ENCODE data around the gene OR2T3.
"Not testable (repeated sequence)": the region's sequence is repeated elsewhere in the genome, so short reads cannot be mapped to it uniquely, and the experiment has no call there.

OR2T3 gene

DNA sequence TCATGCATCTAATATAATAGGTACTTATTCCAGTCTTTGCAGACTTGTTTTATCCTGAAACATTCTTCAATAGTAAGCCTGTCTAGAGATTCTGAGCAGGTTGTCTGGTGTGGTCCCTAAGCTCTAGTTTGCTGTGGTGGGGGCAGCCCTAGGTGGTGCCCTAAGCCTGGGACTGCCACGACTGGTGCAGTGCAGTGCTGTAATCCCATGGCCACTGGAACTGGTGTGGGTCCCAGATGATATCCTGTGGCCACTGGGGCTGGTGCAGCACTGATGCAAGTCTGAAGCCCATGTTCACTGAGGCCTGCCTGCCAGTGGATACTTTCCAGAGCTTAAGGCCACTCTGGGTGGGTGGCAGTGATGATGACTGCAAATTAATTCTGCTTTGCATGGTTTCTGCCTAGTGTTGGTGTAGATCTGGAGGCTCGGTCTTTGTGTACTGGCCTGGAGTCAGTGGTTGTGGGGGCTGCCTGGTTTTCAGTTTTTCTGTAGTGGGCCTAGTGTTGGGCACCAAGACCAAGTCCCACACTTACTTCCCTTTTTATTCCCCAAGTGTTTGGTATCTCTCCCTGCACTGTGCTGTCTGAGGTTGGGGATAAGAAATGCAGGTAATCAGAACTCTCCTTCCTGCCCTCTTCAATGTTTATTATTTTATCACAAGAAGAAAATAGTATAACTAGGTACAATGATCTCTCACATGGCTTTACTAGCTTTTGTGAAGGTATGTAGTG is 27.3 kb downstream of the OR2T3 start:
- intact Hi-C loops (cut with DNase I; ENCODE audit: low total_unique reads); H3K9me3 ChIP-seq; DNase-seq; H3K4me3 ChIP-seq; H3K27me3 ChIP-seq; H3K27ac ChIP-seq; H3K36me3 ChIP-seq; H3K4me1 ChIP-seq: not testable (repeated sequence)

- intact Hi-C loops (cut with DNase I; ENCODE audit: low total_unique reads); DNase-seq: not testable (repeated sequence)
Observed at GRCh38 chr1:248507773-248508172, 34.6 kb downstream of the OR2T3 start, which contains the start of gene OR2G6. Gene OR2G6 (plus strand): TSS chr1:248508073. CDS start chr1:248521647, 13,574 bp downstream.

DNA sequence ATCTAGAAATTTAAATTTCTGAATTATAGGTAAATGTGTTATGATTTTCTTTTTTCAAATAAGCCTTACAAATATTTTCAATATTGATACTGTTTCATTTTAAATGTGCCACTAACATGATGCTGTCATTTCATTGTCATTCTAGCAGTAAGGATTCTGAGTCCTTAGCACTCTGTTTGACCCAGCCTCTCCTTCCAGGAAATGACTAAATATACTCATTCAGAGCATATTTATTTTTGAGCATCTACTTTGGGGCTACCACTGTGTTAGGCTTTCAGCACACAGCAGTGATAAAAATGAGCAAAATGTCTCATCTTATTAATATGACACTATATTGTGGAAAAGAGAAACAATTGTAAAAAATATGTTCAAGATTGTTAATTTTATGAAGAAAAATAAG is 37.1 kb downstream of the OR2T3 start:
- H3K27ac ChIP-seq; intact Hi-C loops (cut with DNase I; ENCODE audit: low total_unique reads); H3K9me3 ChIP-seq; H3K4me3 ChIP-seq; H3K4me1 ChIP-seq; DNase-seq; H3K27me3 ChIP-seq; H3K36me3 ChIP-seq: not testable (repeated sequence)

More at GRCh38 chr1:248507773-248508172, 34.6 kb downstream of the OR2T3 start, which contains the start of gene OR2G6:
- H3K36me3 ChIP-seq, H3K27me3 ChIP-seq, H3K4me3 ChIP-seq, H3K9me3 ChIP-seq, H3K27ac ChIP-seq, H3K4me1 ChIP-seq: not testable (repeated sequence)

DNA sequence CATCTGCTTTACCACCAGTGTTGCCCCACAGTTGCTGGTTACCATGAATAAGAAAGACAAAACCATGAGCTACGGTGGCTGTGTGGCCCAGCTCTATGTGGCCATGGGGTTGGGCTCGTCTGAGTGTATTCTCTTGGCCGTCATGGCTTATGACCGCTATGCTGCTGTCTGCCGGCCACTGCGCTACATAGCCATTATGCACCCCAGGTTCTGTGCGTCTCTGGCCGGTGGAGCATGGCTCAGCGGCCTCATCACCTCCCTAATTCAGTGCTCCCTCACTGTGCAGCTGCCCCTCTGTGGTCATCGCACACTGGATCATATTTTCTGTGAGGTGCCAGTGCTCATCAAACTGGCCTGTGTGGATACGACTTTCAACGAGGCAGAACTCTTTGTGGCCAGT is 48.7 kb downstream of the OR2T3 start:
- no peak overlapping the region for H3K27ac ChIP-seq
- H3K36me3 ChIP-seq, result no peaks in the 10 kb centered on the region
- no peaks in the 10 kb centered on the region for H3K27me3 ChIP-seq
- H3K9me3 ChIP-seq, result peaks cover 0 to 3% (median 0%) of the 10 kb centered on the region in 3 donors
- TF ChIP-seq, protein P1, sequence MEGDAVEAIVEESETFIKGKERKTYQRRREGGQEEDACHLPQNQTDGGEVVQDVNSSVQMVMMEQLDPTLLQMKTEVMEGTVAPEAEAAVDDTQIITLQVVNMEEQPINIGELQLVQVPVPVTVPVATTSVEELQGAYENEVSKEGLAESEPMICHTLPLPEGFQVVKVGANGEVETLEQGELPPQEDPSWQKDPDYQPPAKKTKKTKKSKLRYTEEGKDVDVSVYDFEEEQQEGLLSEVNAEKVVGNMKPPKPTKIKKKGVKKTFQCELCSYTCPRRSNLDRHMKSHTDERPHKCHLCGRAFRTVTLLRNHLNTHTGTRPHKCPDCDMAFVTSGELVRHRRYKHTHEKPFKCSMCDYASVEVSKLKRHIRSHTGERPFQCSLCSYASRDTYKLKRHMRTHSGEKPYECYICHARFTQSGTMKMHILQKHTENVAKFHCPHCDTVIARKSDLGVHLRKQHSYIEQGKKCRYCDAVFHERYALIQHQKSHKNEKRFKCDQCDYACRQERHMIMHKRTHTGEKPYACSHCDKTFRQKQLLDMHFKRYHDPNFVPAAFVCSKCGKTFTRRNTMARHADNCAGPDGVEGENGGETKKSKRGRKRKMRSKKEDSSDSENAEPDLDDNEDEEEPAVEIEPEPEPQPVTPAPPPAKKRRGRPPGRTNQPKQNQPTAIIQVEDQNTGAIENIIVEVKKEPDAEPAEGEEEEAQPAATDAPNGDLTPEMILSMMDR (IDR thresholded peaks at IDR 0.05), result no peak
- no peak overlapping the region for H3K4me3 ChIP-seq
- H3K4me1 ChIP-seq, result no peaks in the 10 kb centered on the region
- intact Hi-C loops (cut with DNase I; ENCODE audit: low total_unique reads), result no loop called here
- DNase-seq, result peak in 1 of 2 donors; percentile 20
